Kidney epithelial cell (primary cell): ENCODE results near the gene IRF6. TPM values are rescaled to one million over a fixed set of nuclear protein-coding genes. Genes with fewer than 3 reads are reported as not detected.

Source experiments
- DNase-seq: peaks from one replicate; pipeline ENCODE4 v3.0.0-alpha.2; 2010; ENCODE audit warnings: low read depth
- H3K27me3 ChIP-seq: 2 replicates; pipeline ENCODE4 v1.6.0; 2011; ENCODE audit warnings: low read length; ENCODE audit not compliant: control insufficient read depth, insufficient read depth
- H3K36me3 ChIP-seq: 2 replicates; pipeline ENCODE4 v1.5.1; 2011; ENCODE audit warnings: low read length; ENCODE audit not compliant: control insufficient read depth, insufficient read depth
- H3K4me3 ChIP-seq: 2 replicates; pipeline ENCODE4 v1.5.1; 2011; ENCODE audit warnings: low read depth, mild to moderate bottlenecking, control low read depth, low read length
- total RNA-seq: library from RNA; depleted of rRNA; stranded (reverse); fragments of >200 nt; gene quantifications from 2 replicates; pipeline ENCODE4 v1.2.3, GENCODE V29; 2015
- TF ChIP-seq, protein P1 (sequence below): IDR thresholded peaks from 2 replicates; pipeline ENCODE4 v1.5.1; 2011; ENCODE audit warnings: mild to moderate bottlenecking, moderate library complexity, low read length, control low read depth, inconsistent platforms; ENCODE audit not compliant: insufficient read depth, poor library complexity, severe bottlenecking

The IRF6 gene
- total RNA-seq, 1 donor from 2014 or later = 90.1 TPM

DNA sequence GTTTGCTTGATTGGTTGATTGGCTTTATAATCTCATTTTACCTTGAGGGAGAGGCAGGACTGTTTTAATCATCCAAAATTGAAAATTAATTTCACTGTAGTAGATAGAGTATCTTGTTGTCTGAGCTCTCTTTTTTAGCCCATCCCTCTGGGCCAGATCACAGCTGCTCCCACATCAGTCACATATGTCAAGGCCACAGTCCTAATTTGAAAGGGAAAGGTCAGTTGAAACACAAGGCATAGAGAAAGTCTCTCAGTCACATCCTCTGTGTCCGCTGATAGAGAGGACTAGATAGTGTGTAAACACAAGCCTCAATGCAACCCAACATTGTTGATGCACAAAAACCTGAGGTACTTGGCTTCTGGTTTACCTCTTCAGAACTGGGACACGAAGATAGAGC, 28.4 kb downstream of the IRF6 start:
- TF ChIP-seq, protein P1, sequence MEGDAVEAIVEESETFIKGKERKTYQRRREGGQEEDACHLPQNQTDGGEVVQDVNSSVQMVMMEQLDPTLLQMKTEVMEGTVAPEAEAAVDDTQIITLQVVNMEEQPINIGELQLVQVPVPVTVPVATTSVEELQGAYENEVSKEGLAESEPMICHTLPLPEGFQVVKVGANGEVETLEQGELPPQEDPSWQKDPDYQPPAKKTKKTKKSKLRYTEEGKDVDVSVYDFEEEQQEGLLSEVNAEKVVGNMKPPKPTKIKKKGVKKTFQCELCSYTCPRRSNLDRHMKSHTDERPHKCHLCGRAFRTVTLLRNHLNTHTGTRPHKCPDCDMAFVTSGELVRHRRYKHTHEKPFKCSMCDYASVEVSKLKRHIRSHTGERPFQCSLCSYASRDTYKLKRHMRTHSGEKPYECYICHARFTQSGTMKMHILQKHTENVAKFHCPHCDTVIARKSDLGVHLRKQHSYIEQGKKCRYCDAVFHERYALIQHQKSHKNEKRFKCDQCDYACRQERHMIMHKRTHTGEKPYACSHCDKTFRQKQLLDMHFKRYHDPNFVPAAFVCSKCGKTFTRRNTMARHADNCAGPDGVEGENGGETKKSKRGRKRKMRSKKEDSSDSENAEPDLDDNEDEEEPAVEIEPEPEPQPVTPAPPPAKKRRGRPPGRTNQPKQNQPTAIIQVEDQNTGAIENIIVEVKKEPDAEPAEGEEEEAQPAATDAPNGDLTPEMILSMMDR = no peak
- no peak for DNase-seq
- H3K4me3 ChIP-seq = no peak overlapping the region
- no peaks in the 10 kb centered on the region for H3K27me3 ChIP-seq
- H3K36me3 ChIP-seq = no peaks in the 10 kb centered on the region

DNA sequence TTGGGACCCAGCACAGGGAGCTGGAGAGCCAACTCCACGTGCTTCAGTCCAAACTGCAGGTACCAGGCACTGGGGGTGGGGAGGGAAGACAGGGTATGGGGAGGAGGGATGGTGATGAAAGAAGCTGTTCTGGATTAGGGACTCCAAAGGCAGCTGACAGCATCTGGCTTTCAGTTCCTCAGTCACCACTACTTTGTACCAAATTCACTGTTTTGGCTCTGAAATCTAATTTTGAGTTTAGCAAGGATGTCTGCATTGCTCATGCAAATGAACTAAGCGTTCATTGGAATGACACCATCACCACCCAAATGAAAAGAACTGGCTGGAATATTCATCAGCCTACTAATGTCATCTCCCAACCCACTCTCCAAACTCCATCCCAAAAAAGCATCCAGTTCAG, 30.3 kb downstream of the IRF6 start:
- TF ChIP-seq, protein P1 = no peak
- Histone ChIP-seq H3K4me3 (no peak overlapping the region), H3K36me3 (no peaks in the 10 kb centered on the region), H3K27me3 (no peaks in the 10 kb centered on the region)
- no peak for DNase-seq

DNA sequence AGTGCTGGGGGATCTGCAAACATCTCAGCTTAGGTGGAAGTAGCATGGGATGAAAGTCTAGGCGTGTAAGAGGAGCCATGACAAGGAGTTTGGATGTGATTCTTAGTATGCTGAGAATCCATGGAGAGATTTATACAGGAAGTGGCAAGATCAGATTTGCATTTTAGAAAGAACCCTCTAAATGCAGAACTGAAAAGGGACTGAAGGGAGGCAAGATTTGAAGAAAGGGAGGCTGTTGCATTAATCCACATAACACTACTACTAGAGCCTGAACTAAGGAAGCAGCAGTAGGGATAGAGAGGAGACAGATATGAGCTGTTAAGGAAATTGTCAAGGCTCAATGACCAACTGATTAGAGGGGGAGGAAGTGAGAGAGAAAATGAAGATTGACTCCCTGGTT, 31.4 kb downstream of the IRF6 start:
- TF ChIP-seq, protein P1 = no peak
- Histone ChIP-seq H3K27me3 (no peaks in the 10 kb centered on the region), H3K36me3 (no peaks in the 10 kb centered on the region), H3K4me3 (no peak overlapping the region)
- DNase-seq = no peak

DNA sequence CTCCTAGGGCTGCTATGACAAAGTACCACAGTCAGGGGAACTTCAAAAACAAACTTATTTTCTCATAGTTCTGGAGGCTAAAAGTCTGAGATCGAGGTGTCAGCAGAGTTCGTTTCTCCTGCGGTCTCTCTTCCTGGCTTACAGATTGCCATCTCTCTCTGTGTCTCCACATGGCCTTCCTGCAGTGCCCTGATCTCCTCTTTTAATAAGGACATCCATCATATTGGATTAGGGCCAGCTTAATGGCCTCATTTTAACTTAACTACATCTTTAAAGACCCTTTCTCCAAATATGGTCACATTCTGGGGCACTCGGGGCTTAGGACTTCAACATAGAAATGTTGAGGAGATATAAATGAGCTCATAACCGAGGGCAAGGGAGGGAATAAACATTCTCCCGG, 33.8 kb downstream of the IRF6 start:
- Histone ChIP-seq H3K4me3 (no peak overlapping the region), H3K27me3 (no peaks in the 10 kb centered on the region), H3K36me3 (no peaks in the 10 kb centered on the region)
- TF ChIP-seq, protein P1 = no peak
- DNase-seq = no peak

DNA sequence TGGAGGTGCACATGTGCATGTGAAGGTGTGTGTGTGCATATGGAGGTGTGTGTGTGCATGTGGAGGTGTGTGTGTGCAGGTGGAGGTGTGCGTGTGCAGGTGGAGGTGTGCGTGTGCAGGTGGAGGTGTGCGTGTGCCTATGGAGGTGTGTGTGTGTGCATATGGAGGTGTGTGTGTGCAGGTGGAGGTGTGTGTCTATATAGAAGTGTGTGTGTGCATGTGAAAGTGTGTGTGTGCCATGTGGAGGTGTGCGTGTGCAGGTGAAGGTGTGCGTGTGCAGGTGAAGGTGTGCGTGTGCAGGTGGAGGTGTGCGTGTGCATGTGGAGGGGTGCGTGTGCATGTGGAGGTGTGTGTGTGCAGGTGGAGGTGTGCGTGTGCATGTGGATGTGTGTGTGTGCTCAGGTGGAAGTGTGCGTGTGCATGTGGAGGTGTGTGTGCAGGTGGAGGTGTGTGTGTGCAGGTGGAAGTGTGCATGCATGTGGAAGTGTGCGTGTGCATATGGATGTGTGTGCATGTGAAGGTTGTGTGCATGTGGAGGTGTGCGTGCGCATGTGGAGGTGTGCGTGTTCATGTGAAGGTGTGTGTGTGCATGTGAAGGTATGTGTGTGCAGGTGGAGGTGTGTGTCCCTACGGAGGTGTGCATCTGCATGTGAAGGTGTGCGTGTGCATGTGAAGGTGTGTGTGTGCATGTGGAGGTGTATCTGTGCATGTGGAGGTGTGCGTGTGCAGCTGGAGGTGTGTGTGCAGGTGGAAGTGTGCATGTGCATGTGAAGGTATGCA, 35.1 kb downstream of the IRF6 start:
- no peak for DNase-seq
- no peaks in the 10 kb centered on the region for H3K36me3 ChIP-seq
- TF ChIP-seq, protein P1 = no peak
- H3K27me3 ChIP-seq = no peaks in the 10 kb centered on the region
- no peak overlapping the region for H3K4me3 ChIP-seq

DNA sequence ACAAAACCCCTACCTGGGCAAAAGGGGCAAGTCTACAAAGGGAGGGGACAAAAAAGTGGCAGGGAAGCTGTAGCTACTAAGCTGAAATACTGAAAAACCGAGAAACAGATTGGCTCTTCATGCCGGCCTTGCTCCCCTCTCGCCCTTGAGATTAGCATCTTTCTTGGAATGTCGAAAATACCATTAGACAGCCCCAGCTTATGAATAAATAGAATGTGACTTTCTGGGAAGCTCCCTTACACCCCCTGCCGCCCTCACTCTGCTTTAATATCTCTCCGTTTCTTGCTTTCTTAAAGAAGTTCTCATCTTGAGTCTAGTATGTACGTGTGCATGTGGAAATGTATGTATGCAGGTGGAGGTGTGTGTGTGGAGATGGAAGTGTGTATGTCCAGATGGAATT, 36.0 kb downstream of the IRF6 start:
- no peak overlapping the region for H3K4me3 ChIP-seq
- no peaks in the 10 kb centered on the region for H3K36me3 ChIP-seq
- TF ChIP-seq, protein P1 = no peak
- no peaks in the 10 kb centered on the region for H3K27me3 ChIP-seq
- no peak for DNase-seq
